Breast epithelium (tissue), 4 donors: ENCODE data around the gene ZNF318. TPM values are rescaled to one million over a fixed set of nuclear protein-coding genes. Genes with fewer than 3 reads are reported as not detected.

Experiments
- DNase-seq, 2 donors: peaks; one replicate each; pipeline ENCODE4 v3.0.0-alpha.2; 2019; ENCODE audit warnings: low spot score in 2 of 2
- H3K27ac ChIP-seq, 2 donors: fragments of 200-600 bp; sonication (generic) in 1 of 2; one replicate each; pipeline ENCODE4 v1.5.1; 2016 to 2019; ENCODE audit warnings: mild to moderate bottlenecking in 1 of 2
- H3K27me3 ChIP-seq, 2 donors: fragments of 200-600 bp; sonication (generic) in 1 of 2; one replicate each; pipeline versions ENCODE4 v1.5.1 to v1.6.0; 2017 to 2019; ENCODE audit warnings: control low read depth in 1 of 2, mild to moderate bottlenecking in 1 of 2
- H3K36me3 ChIP-seq: fragments of 200-600 bp; one replicate; pipeline ENCODE4 v1.5.1; 2019
- H3K4me1 ChIP-seq, 2 donors: fragments of 200-600 bp; sonication (generic); one replicate each; pipeline ENCODE4 v1.5.1; 2016 to 2019; ENCODE audit warnings: control low read depth in 1 of 2
- H3K4me3 ChIP-seq, 3 donors: fragments of 200-600 bp; sonication (generic); 1 replicate in 2 of 3; 2 replicates in 1 of 3; pipeline ENCODE4 v1.5.1; 2016 to 2019; ENCODE audit warnings: mild to moderate bottlenecking in 3 of 3, moderate library complexity in 2 of 3
- H3K9me3 ChIP-seq, 2 donors: fragments of 200-600 bp; sonication (generic) in 1 of 2; one replicate each; pipeline ENCODE4 v1.5.1; 2016 to 2019; ENCODE audit warnings: control low read depth in 1 of 2
- POLR2A ChIP-seq: fragments of 450-650 bp; IDR thresholded peaks from one replicate; pipeline ENCODE4 v1.6.1; 2016; ENCODE audit warnings: antibody characterized with exemption, mild to moderate bottlenecking, moderate library complexity
- POLR2AphosphoS5 ChIP-seq, 3 donors: sonication (generic); formaldehyde crosslinking; IDR thresholded peaks; one replicate each; pipeline ENCODE4 v1.6.1; 2017; ENCODE audit warnings: antibody characterized with exemption in 3 of 3
- intact Hi-C: fragments of 100-400 bp; cut with DNase I; formaldehyde crosslinking; loops from one replicate; pipeline ENCODE4 v1.15.1; 2023; ENCODE audit warnings: low total_unique reads
- total RNA-seq, 3 donors: library from RNA; depleted of rRNA; stranded (reverse); fragments of >200 nt; gene quantifications; one replicate each; pipeline ENCODE4 v1.1.0, GENCODE V29; 2016
- TF ChIP-seq, protein P1 (sequence below), 3 donors: fragments of 450-650 bp; IDR thresholded peaks; one replicate each; pipeline ENCODE4 v1.5.1; 2016 to 2017; ENCODE audit warnings: antibody characterized with exemption in 3 of 3, mild to moderate bottlenecking in 3 of 3, moderate library complexity in 3 of 3

ZNF318 gene
- total RNA-seq, 3 donors from 2014 or later = 15.4 to 19.5 (median 17.4) TPM

DNA sequence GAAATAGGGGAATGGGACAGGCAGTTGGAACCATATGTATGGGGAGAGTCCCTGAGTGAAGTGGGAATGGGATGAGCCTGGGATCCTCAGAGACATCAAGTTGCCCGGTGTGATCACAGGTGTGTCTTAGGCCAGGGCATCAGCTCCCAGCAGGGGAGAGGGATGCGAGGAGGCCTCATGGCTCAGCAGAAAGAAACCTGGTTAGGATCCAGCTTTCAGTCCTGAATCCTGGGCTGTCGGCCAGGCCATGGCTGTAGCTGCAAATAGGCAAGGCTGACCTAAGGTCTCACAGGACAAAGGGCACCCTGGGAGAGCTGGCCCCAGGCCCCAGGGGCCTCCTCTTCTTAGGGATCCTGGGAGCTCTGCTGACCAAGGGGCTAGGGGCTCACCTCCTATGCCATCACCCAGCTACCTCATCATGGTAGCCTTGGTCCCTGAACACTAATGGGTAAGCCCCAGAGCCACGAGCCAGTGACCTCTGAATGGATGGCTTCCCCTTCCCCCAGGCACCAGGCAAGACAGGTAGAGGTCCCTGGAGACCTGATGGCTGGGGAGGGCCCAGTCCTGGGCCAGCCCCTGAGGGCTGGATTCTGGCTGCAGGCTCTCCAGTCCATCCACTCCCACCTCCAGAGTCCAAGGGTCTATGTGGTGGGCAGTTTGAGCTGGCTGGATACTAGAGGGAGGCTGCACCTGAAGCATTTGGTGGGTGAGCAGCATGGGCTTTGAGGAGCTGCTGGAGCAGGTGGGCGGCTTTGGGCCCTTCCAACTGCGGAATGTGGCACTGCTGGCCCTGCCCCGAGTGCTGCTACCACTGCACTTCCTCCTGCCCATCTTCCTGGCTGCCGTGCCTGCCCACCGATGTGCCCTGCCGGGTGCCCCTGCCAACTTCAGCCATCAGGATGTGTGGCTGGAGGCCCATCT, 71.5 kb downstream of the ZNF318 start, which contains the start of gene SLC22A7:
Gene SLC22A7, plus strand, starts transcription at position 617 of the 921 bp plus-strand sequence. Its CDS starts 99 bp downstream, at position 716.
- DNase-seq = no peak
- intact Hi-C loops = no loop called here
- Histone ChIP-seq H3K9me3 (no peaks in the 10 kb centered on the region), H3K4me1 (no peaks in the 10 kb centered on the region), H3K27me3 (peaks cover 0 to 11% of the 10 kb centered on the region in 2 donors), H3K4me3 (no peak within 1 kb of the TSS), H3K36me3 (no peaks in the 10 kb centered on the region), H3K27ac (no peak within 1 kb of the TSS)
- TF ChIP-seq POLR2A (no peak), POLR2AphosphoS5 (IDR thresholded peaks at IDR 0.05) (no peak)
- TF ChIP-seq, protein P1, sequence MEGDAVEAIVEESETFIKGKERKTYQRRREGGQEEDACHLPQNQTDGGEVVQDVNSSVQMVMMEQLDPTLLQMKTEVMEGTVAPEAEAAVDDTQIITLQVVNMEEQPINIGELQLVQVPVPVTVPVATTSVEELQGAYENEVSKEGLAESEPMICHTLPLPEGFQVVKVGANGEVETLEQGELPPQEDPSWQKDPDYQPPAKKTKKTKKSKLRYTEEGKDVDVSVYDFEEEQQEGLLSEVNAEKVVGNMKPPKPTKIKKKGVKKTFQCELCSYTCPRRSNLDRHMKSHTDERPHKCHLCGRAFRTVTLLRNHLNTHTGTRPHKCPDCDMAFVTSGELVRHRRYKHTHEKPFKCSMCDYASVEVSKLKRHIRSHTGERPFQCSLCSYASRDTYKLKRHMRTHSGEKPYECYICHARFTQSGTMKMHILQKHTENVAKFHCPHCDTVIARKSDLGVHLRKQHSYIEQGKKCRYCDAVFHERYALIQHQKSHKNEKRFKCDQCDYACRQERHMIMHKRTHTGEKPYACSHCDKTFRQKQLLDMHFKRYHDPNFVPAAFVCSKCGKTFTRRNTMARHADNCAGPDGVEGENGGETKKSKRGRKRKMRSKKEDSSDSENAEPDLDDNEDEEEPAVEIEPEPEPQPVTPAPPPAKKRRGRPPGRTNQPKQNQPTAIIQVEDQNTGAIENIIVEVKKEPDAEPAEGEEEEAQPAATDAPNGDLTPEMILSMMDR (IDR thresholded peaks at IDR 0.05) = no peak

DNA sequence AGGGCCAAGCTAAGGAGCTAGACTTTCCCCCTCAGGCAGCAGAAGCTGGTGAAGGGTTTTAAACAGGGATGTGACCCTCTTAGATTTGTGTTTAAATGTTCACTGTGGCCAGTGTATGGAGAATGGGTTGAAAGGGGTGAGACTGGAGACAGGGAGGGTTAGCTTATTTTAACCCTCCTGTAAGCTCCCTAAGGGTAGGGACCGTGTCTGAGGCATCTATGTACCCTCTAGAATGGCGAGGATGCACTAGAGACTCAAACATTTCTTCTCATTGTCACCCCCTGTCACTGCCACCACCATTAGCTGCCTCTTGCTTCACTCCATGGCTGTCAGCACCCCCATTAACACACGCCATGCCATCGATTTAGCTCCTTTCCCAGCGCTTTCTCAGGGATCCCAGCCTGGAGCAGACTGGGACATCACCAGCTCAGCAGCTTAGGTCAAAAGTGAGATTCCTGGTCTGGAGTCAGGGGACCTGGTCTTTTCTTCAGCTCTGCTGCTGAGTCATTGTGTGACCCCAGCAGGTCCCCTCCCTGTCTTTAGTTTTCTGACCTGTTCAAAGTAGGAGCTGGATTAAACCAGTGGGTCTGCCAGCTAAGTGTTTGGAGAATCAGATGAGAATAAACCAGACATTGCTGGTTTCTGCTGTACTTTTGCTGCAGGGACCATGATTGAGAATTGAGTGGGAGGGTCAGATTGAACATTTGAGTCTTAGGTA, 72.5 kb downstream of the ZNF318 start:
- TF ChIP-seq POLR2AphosphoS5 (IDR thresholded peaks at IDR 0.05) = no peak
- TF ChIP-seq, protein P1 (IDR thresholded peaks at IDR 0.05) = no peak
- Histone ChIP-seq H3K4me3 (no peak overlapping the region), H3K27me3 (peaks cover 0 to 11% of the 10 kb centered on the region in 2 donors), H3K36me3 (no peaks in the 10 kb centered on the region), H3K9me3 (no peaks in the 10 kb centered on the region), H3K4me1 (no peaks in the 10 kb centered on the region), H3K27ac (no peak overlapping the region)
- DNase-seq = no peak
- intact Hi-C loops = no loop called here

DNA sequence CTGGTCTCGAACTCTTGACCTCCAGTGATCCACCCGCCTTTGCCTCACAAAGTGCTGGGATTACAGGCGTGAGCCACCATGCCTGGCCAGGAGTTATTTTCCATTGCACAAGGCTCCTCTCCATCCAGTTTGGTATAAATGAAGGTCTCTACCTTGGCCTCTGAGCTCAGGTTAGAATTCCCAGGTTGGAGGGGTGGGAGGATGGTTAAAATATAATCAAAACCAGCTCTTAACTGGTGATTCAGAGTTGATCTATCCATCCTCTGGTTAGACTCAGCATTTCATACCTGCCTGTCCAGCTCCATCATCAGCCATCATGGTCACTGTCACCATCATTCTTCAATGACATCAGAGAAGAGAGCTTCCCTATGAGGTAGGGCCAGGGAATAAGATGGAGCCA, 74.0 kb downstream of the ZNF318 start:
- no peaks in the 10 kb centered on the region for H3K9me3 ChIP-seq
- TF ChIP-seq, protein P1 (IDR thresholded peaks at IDR 0.05) = no peak
- TF ChIP-seq POLR2A = no peak
- no peak for TF ChIP-seq POLR2AphosphoS5 (IDR thresholded peaks at IDR 0.05)
- DNase-seq = no peak

DNA sequence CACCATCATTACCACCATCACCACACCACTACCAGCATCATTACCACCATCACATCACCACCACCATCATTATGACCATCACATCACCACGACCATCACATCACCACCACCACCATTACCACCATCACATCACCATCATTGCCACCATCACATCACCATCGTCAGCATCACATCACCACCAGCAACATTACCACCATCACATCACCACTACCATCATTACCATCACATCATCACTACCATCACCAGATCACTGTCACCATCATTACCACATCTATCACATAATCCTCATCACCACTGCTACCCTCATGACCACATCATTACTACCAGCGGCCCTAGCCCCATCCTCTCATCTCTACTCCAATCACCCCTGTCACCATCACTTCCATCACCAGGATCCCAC, 74.9 kb downstream of the ZNF318 start:
- H3K27me3 ChIP-seq = peaks cover 0 to 8% of the 10 kb centered on the region in 2 donors
- H3K36me3 ChIP-seq = no peaks in the 10 kb centered on the region
- DNase-seq = no peak
- no peaks in the 10 kb centered on the region for H3K4me1 ChIP-seq
- TF ChIP-seq, protein P1 (IDR thresholded peaks at IDR 0.05) = no peak
- TF ChIP-seq POLR2AphosphoS5 (IDR thresholded peaks at IDR 0.05) (no peak), POLR2A (no peak)
- H3K4me3 ChIP-seq = no peak overlapping the region
- no peaks in the 10 kb centered on the region for H3K9me3 ChIP-seq
- intact Hi-C loops = no loop called here
- no peak overlapping the region for H3K27ac ChIP-seq

More for the DNA sequence above, 74.0 kb downstream of the ZNF318 start:
- Histone ChIP-seq H3K27me3 (peaks cover 0 to 11% of the 10 kb centered on the region in 2 donors), H3K36me3 (no peaks in the 10 kb centered on the region), H3K27ac (no peak overlapping the region), H3K4me3 (no peak overlapping the region), H3K4me1 (no peaks in the 10 kb centered on the region)
- intact Hi-C loops = no loop called here

DNA sequence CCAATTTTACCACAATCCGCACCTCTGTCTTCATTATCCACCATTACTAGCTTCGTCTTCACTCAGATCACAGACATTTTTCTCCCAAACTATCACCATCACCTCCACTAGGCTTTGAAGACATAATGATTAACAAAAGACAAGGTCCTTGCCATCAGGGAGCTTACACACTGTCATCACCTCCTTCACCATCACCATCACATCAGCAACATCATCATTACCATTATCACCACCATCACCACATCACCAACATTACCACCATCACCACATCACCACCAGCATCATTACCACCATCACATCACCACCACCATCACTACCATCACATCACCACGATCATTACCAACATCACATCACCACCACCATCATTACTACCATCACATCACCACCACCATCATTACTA, 75.7 kb downstream of the ZNF318 start:
- H3K27me3 ChIP-seq = peaks cover 0 to 4% of the 10 kb centered on the region in 2 donors

More for the DNA sequence above, 75.7 kb downstream of the ZNF318 start:
- TF ChIP-seq POLR2AphosphoS5 (IDR thresholded peaks at IDR 0.05) (no peak), POLR2A (no peak)
- TF ChIP-seq, protein P1 (IDR thresholded peaks at IDR 0.05) = no peak
- Histone ChIP-seq H3K9me3 (no peaks in the 10 kb centered on the region), H3K4me3 (no peak overlapping the region), H3K4me1 (no peaks in the 10 kb centered on the region), H3K27ac (no peak overlapping the region), H3K36me3 (no peaks in the 10 kb centered on the region)
- intact Hi-C loops = no loop called here
- no peak for DNase-seq
